Transverse colon (tissue), 4 donors: ENCODE results near the gene RELL1. TPM values are rescaled to one million over a fixed set of nuclear protein-coding genes. Genes with fewer than 3 reads are reported as not detected.

Source experiments
- DNase-seq: peaks from one replicate; pipeline ENCODE4 v3.0.0-alpha.2; 2019
- H3K27ac ChIP-seq, 4 donors: fragments of 200-600 bp; sonication (generic); 2 replicates each; pipeline ENCODE4 v1.5.1; 2016 to 2018; ENCODE audit warnings: inconsistent platforms in 4 of 4
- H3K27me3 ChIP-seq: fragments of 200-600 bp; sonication (generic); 2 replicates; pipeline ENCODE4 v1.5.1; 2017; ENCODE audit warnings: inconsistent platforms
- H3K36me3 ChIP-seq, 4 donors: fragments of 200-600 bp; sonication (generic); 2 replicates each; pipeline ENCODE4 v1.5.1; 2017 to 2019; ENCODE audit warnings: inconsistent platforms in 4 of 4
- H3K4me1 ChIP-seq, 4 donors: fragments of 200-600 bp; sonication (generic); 2 replicates each; pipeline ENCODE4 v1.5.1; 2017 to 2020; ENCODE audit warnings: inconsistent platforms in 4 of 4
- H3K4me3 ChIP-seq, 4 donors: fragments of 200-600 bp; sonication (generic); 1 replicate in 1 of 4; 2 replicates in 3 of 4; pipeline versions ENCODE4 v1.5.1 to v1.6.1; 2017 to 2019; ENCODE audit warnings: inconsistent platforms in 4 of 4
- H3K9me3 ChIP-seq, 2 donors: fragments of 200-600 bp; sonication (generic); 2 replicates each; pipeline ENCODE4 v1.5.1; 2017 to 2019; ENCODE audit warnings: inconsistent platforms in 2 of 2
- EP300 ChIP-seq: sonication (generic); formaldehyde crosslinking; IDR thresholded peaks from one replicate; pipeline ENCODE4 v1.6.1; 2017; ENCODE audit warnings: antibody characterized with exemption, low read depth
- POLR2A ChIP-seq: fragments of 450-650 bp; IDR thresholded peaks from one replicate; pipeline ENCODE4 v1.6.1; 2016; ENCODE audit warnings: antibody characterized with exemption, mild to moderate bottlenecking, moderate library complexity
- POLR2AphosphoS5 ChIP-seq, 3 donors: sonication (generic); formaldehyde crosslinking; IDR thresholded peaks; one replicate each; pipeline ENCODE4 v1.6.1; 2016; ENCODE audit warnings: antibody characterized with exemption in 3 of 3
- WGBS, 2 donors: methylation state at CpG; one replicate each; pipeline ENCODE4 v1.1.5; 2018; ENCODE audit warnings: low coverage in 1 of 2; 5-methylcytosine and 5-hydroxymethylcytosine counted together
- in situ Hi-C, 4 donors: fragments of 200-750 bp; cut with MboI; loops; one replicate each; pipeline versions ENCODE4 v1.15.0 to v1.15.1; 2017; ENCODE audit warnings: low sequenced_read_pairs in 3 of 4, low pct_ligation_motif_present in 1 of 4, low pct_unique_long_range_greater_than_20kb in 1 of 4
- intact Hi-C: fragments of 100-400 bp; cut with DNase I; formaldehyde crosslinking; loops from one replicate; pipeline ENCODE4 v1.15.1; 2023; ENCODE audit warnings: low total_unique reads
- total RNA-seq, 4 donors: library from RNA; depleted of rRNA; stranded (reverse); fragments of >200 nt; gene quantifications; one replicate each; pipeline ENCODE4 v1.1.0, GENCODE V29; 2016
- TF ChIP-seq, protein P1 (sequence below), 5 experiments: fragments of 200-600 bp in 3 of 5; fragments of 450-650 bp in 2 of 5; sonication (generic) in 3 of 5; IDR thresholded peaks; 1 replicate in 2 of 5; 2 replicates in 3 of 5; pipeline ENCODE4 v1.5.1; 2016 to 2017; ENCODE audit warnings: antibody characterized with exemption in 5 of 5, inconsistent platforms in 3 of 5, mild to moderate bottlenecking in 2 of 5, moderate library complexity in 1 of 5

The RELL1 gene
- total RNA-seq, 4 donors from 2014 or later, result 9.2 to 192 (median 107) TPM

DNA sequence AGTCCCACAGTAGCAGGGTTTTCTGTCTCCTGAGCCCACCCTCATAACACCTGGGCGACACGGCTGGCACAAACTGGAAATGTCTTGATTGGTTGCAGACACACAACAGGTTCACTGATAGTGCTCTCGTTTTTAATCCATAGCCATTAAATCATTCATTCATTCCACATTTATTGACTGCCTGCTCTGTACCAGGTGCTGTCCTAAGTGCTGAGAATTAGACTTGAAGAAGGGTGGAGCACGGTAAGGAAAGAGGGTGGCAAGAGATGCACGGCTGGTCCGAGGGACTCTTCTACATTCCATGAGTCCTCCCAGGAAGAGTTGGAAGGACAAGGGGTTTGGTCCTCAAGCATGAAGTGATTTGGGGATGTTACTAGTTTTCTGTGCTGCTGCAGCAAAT, 100.0 kb downstream of the RELL1 start:
- no peak overlapping the region for H3K4me3 ChIP-seq
- peaks cover 0 to 10% (median 2%) of the 10 kb centered on the region in 4 donors for H3K4me1 ChIP-seq
- in situ Hi-C loops, result no loop called here
- DNase-seq, result no peak
- TF ChIP-seq EP300, result no peak
- TF ChIP-seq, protein P1, sequence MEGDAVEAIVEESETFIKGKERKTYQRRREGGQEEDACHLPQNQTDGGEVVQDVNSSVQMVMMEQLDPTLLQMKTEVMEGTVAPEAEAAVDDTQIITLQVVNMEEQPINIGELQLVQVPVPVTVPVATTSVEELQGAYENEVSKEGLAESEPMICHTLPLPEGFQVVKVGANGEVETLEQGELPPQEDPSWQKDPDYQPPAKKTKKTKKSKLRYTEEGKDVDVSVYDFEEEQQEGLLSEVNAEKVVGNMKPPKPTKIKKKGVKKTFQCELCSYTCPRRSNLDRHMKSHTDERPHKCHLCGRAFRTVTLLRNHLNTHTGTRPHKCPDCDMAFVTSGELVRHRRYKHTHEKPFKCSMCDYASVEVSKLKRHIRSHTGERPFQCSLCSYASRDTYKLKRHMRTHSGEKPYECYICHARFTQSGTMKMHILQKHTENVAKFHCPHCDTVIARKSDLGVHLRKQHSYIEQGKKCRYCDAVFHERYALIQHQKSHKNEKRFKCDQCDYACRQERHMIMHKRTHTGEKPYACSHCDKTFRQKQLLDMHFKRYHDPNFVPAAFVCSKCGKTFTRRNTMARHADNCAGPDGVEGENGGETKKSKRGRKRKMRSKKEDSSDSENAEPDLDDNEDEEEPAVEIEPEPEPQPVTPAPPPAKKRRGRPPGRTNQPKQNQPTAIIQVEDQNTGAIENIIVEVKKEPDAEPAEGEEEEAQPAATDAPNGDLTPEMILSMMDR (IDR thresholded peaks at IDR 0.05), result no peak
- TF ChIP-seq POLR2AphosphoS5 (IDR thresholded peaks at IDR 0.05), result no peak
- TF ChIP-seq POLR2A, result no peak
- H3K27ac ChIP-seq, result no peak overlapping the region
- H3K9me3 ChIP-seq, result no peaks in the 10 kb centered on the region
- intact Hi-C loops, result no loop called here
- no peaks in the 10 kb centered on the region for H3K27me3 ChIP-seq
- 60 to 72% methylated on average over 5 to 6 of the region's 6 CpGs for WGBS, 2 donors
- H3K36me3 ChIP-seq, result peaks cover 0 to 8% (median 3%) of the 10 kb centered on the region in 4 donors

DNA sequence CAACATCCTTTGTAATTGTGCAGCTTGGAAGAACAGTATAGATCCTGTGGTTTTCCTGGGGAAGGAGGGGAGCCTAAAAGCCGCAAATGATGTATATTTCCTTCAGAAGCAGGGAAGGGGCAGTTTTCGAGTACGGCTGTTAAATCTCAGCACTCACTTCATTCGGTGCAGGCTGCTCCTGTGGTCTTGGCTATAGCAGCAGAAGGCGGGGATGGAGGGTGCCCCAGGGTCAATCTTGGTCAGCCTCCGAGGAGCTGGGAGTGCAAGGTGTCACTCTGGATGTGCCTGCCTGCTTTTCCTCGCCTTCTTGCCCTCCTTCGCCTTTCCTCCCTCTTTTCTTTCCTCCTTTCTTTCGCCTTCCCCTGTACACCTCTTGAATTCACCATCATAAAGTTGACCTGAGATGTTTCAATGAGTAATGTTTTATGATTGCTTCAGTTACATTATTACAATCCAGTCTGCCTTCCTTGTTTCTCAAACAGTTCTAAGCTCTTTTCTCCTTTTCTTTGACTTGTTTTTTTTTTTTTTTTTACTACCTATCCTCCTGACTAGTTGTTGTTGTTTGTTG, 101.6 kb downstream of the RELL1 start:
- intact Hi-C loops, result no loop called here
- peaks cover 0 to 10% (median 2%) of the 10 kb centered on the region in 4 donors for H3K4me1 ChIP-seq
- in situ Hi-C loops, result no loop called here
- H3K4me3 ChIP-seq, result peak overlapping the region; percentile 11 to 46 (median 22)
- 29 to 36% methylated on average over 7 to 9 of the region's 9 CpGs for WGBS, 2 donors
- TF ChIP-seq POLR2A, result peak; percentile 25
- TF ChIP-seq EP300, result no peak
- no peaks in the 10 kb centered on the region for H3K36me3 ChIP-seq
- no peak for DNase-seq
- no peaks in the 10 kb centered on the region for H3K27me3 ChIP-seq
- peaks cover 3 to 4% of the 10 kb centered on the region in 2 donors for H3K9me3 ChIP-seq
- H3K27ac ChIP-seq, result peak overlapping the region; percentile 82 to 89 (median 88)

DNA sequence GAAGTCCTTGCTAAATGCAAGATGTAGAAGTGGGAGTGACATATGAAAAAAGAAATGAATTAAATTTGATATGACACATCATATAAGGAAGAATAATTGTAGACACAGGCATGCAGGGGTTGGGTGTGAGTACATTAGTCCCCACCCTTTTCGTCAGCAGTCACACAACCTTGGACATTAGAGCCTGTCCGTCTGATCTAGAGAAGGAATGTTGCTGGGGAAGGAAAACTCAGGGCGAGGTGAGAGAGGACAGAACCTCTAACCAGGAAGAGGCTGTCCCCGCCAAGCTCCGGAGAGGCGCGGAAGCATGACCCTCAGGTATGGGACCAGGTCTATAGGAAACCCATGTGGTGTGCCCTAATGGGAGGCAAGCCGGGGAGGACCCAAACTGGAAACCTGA, 102.1 kb downstream of the RELL1 start:
- DNase-seq, result peak; percentile 85
- peaks cover 4 to 6% of the 10 kb centered on the region in 2 donors for H3K9me3 ChIP-seq
- TF ChIP-seq POLR2AphosphoS5 (IDR thresholded peaks at IDR 0.05), result peak; percentile 49 to 91 (median 89)
- TF ChIP-seq, protein P1 (IDR thresholded peaks at IDR 0.05), result no peak
- TF ChIP-seq EP300, result peak; percentile 35
- peak; percentile 92 for TF ChIP-seq POLR2A
- H3K36me3 ChIP-seq, result no peaks in the 10 kb centered on the region
- in situ Hi-C loops (no loop called here), intact Hi-C loops (no loop called here)
- peak overlapping the region; percentile 11 to 46 (median 22) for H3K4me3 ChIP-seq
- H3K27ac ChIP-seq, result peak overlapping the region; percentile 82 to 89 (median 88)
- H3K4me1 ChIP-seq, result peaks cover 0 to 10% (median 2%) of the 10 kb centered on the region in 4 donors
- no peaks in the 10 kb centered on the region for H3K27me3 ChIP-seq
- WGBS, 2 donors, result 46 to 66% methylated on average over 3 to 8 of the region's 8 CpGs

DNA sequence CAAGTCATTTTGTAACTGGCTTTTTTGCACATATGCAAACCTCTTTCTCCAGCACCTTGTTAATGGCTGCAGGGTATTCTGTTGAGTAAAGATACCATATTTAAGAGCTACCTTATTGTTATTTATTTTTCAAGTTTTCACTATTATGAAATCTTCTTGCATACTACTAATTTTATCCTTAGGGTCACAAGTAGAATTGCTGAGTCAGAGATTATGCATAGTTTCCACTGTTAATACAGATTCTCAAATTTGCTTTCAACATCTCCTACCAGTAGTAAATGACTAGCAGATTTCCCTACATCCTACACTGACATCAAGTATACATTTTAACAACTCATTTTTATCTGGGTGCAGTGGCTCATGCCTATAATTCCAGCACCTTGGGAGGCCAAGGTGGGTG, 112.6 kb downstream of the RELL1 start:
- intact Hi-C loops, result no loop called here
- Histone ChIP-seq H3K4me3 (no peak overlapping the region), H3K9me3 (no peaks in the 10 kb centered on the region), H3K27ac (no peak overlapping the region), H3K27me3 (no peaks in the 10 kb centered on the region), H3K36me3 (no peaks in the 10 kb centered on the region), H3K4me1 (peaks cover 0 to 4% (median 2%) of the 10 kb centered on the region in 4 donors)
- in situ Hi-C loops, result no loop called here
- no peak for TF ChIP-seq EP300
- TF ChIP-seq, protein P1 (IDR thresholded peaks at IDR 0.05), result no peak
- no peak for TF ChIP-seq POLR2A
- TF ChIP-seq POLR2AphosphoS5 (IDR thresholded peaks at IDR 0.05), result no peak
- no peak for DNase-seq

DNA sequence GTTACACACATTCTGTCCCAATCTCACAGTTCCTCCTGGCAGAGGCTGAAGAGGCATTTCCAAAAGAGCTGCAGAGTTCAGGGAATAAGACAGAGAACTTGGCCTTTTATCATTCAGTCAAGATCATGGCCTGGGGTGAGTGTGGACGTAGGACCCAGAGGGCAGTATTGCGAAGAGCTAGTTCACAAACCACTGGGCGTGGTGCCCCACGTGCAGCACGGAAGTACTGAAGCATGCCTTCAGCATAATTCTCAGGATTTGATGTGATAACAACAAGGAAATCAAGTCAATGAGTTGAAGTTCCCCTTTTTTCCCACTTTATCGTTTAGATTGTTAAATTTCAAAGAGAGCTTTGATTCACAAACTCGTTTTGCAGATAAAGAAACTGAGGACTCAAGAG, 117.7 kb downstream of the RELL1 start:
- 34 to 37% methylated on average over 2 to 7 of the region's 7 CpGs for WGBS, 2 donors
- intact Hi-C loops, result no loop called here
- Histone ChIP-seq H3K4me3 (no peak overlapping the region), H3K36me3 (no peaks in the 10 kb centered on the region), H3K27me3 (no peaks in the 10 kb centered on the region), H3K9me3 (no peaks in the 10 kb centered on the region), H3K4me1 (peaks cover 0 to 11% (median 7%) of the 10 kb centered on the region in 4 donors), H3K27ac (peak overlapping the region in 1 of 4 donors; percentile 19)
- in situ Hi-C loops, result loop anchor here in 1 of 4 donors (10.0 kb wide), 1 partner anchor 114 kb away; a partner anchor contains a TSS
- DNase-seq, result peak; percentile 67
- TF ChIP-seq POLR2A (no peak), POLR2AphosphoS5 (IDR thresholded peaks at IDR 0.05) (peak in 1 of 3 donors; percentile 37)
- TF ChIP-seq, protein P1 (IDR thresholded peaks at IDR 0.05), result peak in 1 of 5 experiments; percentile 18
